ENCODE data around the gene PDLIM3.

DNA sequence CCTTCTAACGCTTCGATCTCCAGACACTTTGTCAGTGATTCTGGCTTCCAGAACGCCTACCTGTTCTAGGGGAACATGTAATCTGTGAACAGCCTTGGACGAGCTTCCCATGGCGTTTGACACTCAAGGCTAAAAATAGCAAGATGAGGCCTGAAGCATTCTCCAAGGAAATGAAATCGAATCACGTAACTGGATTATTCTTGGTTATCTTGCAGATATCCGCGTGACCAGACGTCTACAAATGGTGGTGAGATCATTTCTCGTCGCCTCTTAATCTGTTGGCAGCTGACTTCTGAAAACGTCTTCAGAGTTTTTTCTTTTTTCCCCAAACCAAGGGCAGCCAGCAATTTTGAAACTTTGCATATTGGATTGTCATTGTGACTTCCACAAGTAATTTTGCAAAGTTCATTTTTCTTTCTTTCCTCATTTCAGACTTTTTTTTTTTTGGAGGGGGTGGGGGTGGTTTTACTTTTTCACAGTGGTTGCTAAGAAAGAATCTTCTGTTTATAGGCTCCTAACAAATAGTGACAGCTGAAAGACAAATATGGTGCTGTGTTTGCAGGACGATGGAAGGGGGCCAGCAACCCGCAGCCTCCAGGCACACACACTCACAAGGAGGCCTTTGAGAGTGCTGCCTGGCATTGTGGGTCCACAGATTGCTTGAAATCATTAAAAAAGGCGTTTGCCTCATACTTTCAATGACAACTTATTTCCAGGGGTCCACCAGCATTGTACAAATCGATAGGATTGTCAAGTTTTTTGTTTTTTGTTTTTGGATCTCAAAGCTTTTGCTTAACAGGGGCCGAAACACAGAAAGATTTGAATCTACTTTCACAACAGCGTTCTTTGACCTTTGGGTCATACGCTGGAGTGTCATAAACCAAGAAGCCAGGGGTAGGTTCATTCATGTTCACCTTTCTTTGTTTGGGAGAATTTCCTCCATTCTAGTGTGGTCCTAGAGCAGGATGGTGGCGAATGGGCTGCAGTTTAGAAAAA lies 32.4 kb upstream of the PDLIM3 start:
- TF ChIP-seq, protein P1, sequence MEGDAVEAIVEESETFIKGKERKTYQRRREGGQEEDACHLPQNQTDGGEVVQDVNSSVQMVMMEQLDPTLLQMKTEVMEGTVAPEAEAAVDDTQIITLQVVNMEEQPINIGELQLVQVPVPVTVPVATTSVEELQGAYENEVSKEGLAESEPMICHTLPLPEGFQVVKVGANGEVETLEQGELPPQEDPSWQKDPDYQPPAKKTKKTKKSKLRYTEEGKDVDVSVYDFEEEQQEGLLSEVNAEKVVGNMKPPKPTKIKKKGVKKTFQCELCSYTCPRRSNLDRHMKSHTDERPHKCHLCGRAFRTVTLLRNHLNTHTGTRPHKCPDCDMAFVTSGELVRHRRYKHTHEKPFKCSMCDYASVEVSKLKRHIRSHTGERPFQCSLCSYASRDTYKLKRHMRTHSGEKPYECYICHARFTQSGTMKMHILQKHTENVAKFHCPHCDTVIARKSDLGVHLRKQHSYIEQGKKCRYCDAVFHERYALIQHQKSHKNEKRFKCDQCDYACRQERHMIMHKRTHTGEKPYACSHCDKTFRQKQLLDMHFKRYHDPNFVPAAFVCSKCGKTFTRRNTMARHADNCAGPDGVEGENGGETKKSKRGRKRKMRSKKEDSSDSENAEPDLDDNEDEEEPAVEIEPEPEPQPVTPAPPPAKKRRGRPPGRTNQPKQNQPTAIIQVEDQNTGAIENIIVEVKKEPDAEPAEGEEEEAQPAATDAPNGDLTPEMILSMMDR (IDR thresholded peaks at IDR 0.05) = no peak
- no peak for TF ChIP-seq POLR2A (IDR thresholded peaks at IDR 0.05)

All from uterus (tissue), 2 donors.